Endometrium (tissue), 2 donors: Measurements from ENCODE around the gene PRR23E.

Experiments used
- FAIRE-seq: peaks from 2 replicates; lab custom pipeline; 2012; peaks lifted over from hg19 to GRCh38; lab: Jason Lieb, UNC
- donor health status: control.
- donor health status: control.

Gene PRR23E

GRCh38 chr3:127185268-127185667 lies 7.7 kb upstream of the PRR23E start:
- no peak for FAIRE-seq

- FAIRE-seq: no peak
Measured at GRCh38 chr3:127185962-127186674, 6.8 kb upstream of the PRR23E start.

GRCh38 chr3:127187316-127187715 lies 5.6 kb upstream of the PRR23E start:
- FAIRE-seq: no peak

- FAIRE-seq: no peak
Measured at GRCh38 chr3:127193341-127193740, 410 bp downstream of the PRR23E start.

GRCh38 chr3:127193775-127194174 lies 844 bp downstream of the PRR23E start:
- no peak for FAIRE-seq

GRCh38 chr3:127194601-127195187 lies 1.8 kb downstream of the PRR23E start:
- no peak for FAIRE-seq

- no peak for FAIRE-seq
Measured at GRCh38 chr3:127195417-127195816, 2.5 kb downstream of the PRR23E start.

GRCh38 chr3:127196002-127196401 lies 3.1 kb downstream of the PRR23E start:
- no peak for FAIRE-seq

GRCh38 chr3:127196466-127197299 lies 3.8 kb downstream of the PRR23E start:
- no peak for FAIRE-seq

GRCh38 chr3:127197300-127198189 lies 4.6 kb downstream of the PRR23E start:
- FAIRE-seq: no peak

- no peak for FAIRE-seq
Measured at GRCh38 chr3:127200086-127200691, 7.3 kb downstream of the PRR23E start.

- FAIRE-seq: no peak
Measured at GRCh38 chr3:127203024-127203423, 10.1 kb downstream of the PRR23E start.

- FAIRE-seq: no peak
Measured at GRCh38 chr3:127204841-127205582, 12.1 kb downstream of the PRR23E start.

- no peak for FAIRE-seq
Measured at GRCh38 chr3:127206154-127206553, 13.2 kb downstream of the PRR23E start.

GRCh38 chr3:127206611-127207516 lies 13.9 kb downstream of the PRR23E start:
- FAIRE-seq: no peak

- FAIRE-seq: no peak
Measured at GRCh38 chr3:127207727-127208482, 15.0 kb downstream of the PRR23E start.

- no peak for FAIRE-seq
Measured at GRCh38 chr3:127208483-127209100, 15.7 kb downstream of the PRR23E start.

GRCh38 chr3:127209155-127209839 lies 16.4 kb downstream of the PRR23E start:
- FAIRE-seq: no peak
